GM12891 (cell line): ENCODE measurements around the gene TMIE.

Experiments
- POLR2A ChIP-seq: IDR thresholded peaks from 2 replicates; pipeline ENCODE4 v1.6.1; 2011; ENCODE audit warnings: low read depth, low read length, control low read depth
- POLR2AphosphoS5 ChIP-seq: IDR thresholded peaks from 2 replicates; pipeline ENCODE4 v1.6.1; 2011; ENCODE audit warnings: low read depth, low read length, control low read depth
- POU2F2 ChIP-seq: IDR thresholded peaks from 2 replicates; pipeline ENCODE4 v1.6.1; 2011; ENCODE audit warnings: low read depth, mild to moderate bottlenecking, control low read depth, low read length, moderate library complexity

- TF ChIP-seq POLR2A: no peak
- no peak for TF ChIP-seq POLR2AphosphoS5
- no peak for TF ChIP-seq POU2F2
Measured at GRCh38 chr3:46667061-46667621, 34.1 kb upstream of the TMIE start.
